ENCODE measurements around the gene SV2A. TPM values are rescaled to one million over a fixed set of nuclear protein-coding genes. Genes with fewer than 3 reads are reported as not detected.
"Not testable (repeated sequence)": the region's sequence is repeated elsewhere in the genome, so short reads cannot be mapped to it uniquely, and the experiment has no call there.

Gene SV2A, protein sequence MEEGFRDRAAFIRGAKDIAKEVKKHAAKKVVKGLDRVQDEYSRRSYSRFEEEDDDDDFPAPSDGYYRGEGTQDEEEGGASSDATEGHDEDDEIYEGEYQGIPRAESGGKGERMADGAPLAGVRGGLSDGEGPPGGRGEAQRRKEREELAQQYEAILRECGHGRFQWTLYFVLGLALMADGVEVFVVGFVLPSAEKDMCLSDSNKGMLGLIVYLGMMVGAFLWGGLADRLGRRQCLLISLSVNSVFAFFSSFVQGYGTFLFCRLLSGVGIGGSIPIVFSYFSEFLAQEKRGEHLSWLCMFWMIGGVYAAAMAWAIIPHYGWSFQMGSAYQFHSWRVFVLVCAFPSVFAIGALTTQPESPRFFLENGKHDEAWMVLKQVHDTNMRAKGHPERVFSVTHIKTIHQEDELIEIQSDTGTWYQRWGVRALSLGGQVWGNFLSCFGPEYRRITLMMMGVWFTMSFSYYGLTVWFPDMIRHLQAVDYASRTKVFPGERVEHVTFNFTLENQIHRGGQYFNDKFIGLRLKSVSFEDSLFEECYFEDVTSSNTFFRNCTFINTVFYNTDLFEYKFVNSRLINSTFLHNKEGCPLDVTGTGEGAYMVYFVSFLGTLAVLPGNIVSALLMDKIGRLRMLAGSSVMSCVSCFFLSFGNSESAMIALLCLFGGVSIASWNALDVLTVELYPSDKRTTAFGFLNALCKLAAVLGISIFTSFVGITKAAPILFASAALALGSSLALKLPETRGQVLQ
- polyA plus RNA-seq, result under 1 TPM; 0.33 to 0.94 (median 0.45) TPM

DNA sequence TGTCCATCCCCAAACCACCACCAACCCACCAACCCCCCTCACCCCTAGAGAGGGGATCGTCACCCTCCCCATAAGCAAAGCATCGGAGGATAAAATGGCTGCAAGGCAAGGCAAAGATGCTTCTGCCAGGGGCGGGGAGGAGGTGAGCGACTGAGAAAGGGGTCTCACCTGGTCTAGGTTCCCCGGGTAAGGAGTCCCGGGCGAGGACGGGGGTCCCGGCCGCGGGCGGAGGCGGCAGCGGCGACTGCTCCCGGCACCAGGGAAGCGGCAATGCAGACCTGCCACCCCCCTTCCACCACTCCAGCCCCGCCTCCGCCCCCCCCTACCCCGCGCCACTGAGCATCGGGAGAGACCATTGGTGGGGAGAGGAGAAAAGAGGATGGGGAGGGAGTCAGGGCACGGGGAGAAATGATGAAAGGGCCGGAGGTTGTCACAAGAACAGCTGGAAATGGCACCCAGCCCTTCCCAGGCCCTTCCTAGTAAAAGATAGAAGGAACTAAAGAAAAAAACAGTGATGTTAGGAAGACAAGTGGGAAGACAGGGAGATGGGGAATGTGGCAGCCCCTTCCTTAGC lies at the start of gene SV2A:
SV2A (minus strand) TSS at position 274 of the 574 bp plus-strand sequence. CDS start 4,004 bp downstream, outside the sequence.
- no peak within 1 kb of the TSS for H3K27ac ChIP-seq (ENCODE audit: low read depth, low read length)

DNA sequence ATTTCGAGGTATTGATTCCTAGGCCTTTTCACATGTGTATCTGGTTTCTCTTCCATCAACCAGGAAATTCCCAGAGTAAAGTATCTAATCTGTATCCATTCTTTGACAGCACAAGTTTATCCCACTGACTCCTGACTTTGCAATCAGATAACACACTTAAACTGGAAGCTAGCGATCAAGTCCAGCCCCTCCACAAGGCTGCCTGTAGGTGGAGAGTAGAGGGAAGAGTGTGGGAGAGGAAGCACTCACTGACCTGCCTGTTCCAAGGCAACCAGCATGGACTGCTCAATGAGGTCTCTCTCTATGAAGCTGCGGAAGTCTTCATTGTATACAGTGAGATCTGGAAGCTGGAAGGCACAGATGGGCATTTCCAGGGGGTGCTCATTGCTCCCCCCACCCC lies 49.4 kb upstream of the SV2A start:
- no peak overlapping the region for H3K27ac ChIP-seq (ENCODE audit: low read depth, low read length)
- WGBS, 3 donors, result 56 to 93% (median 91%) methylated on average over 3 of the region's 3 CpGs

More for the DNA sequence above, at the start of gene SV2A:
- WGBS, 3 donors, result 1% methylated on average over 23 to 24 of the region's 24 CpGs

DNA sequence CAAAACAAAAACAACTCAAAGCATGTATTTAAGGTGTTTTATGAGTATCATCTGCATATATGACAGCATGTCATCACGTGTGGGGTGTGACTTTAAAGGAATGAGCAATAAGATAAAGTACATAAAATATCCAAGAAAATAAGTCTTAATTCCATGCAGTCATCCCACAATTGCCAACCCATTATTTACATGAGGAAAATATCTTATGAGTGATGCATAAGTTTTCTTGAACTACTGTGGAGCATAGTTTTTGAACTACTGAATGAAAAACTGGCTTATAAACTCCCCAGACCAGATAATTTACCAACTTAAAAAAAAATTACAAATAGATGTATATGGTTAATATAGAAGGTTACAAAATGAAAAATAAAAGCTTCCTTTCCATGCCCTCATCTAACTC lies 48.8 kb upstream of the SV2A start:
- WGBS, 3 donors, result 63 to 84% (median 76%) methylated on average over 1 of the region's 1 CpG
- no peak overlapping the region for H3K27ac ChIP-seq (ENCODE audit: low read depth, low read length)

DNA sequence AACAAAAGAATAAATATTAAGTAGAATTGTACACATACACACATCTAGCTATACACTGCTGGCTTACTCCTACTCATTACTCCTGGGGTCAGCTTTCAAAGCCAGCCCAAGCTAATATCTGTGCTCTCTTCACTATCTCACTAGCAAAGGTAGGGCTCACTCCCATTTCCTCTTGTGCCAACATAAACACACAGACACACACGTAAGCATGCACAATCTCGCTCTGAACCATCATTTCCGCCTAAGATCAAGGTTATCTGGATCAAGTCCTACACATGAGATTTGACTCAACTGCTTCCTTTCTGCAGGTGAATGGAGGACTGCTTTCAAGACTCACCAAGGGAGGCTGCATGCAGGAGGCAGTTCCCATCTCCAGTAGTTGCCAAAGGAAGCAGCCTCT lies 47.8 kb upstream of the SV2A start:
- 58 to 95% (median 88%) methylated on average over 3 of the region's 3 CpGs for WGBS, 3 donors
- H3K27ac ChIP-seq (ENCODE audit: low read depth, low read length), result no peak overlapping the region

DNA sequence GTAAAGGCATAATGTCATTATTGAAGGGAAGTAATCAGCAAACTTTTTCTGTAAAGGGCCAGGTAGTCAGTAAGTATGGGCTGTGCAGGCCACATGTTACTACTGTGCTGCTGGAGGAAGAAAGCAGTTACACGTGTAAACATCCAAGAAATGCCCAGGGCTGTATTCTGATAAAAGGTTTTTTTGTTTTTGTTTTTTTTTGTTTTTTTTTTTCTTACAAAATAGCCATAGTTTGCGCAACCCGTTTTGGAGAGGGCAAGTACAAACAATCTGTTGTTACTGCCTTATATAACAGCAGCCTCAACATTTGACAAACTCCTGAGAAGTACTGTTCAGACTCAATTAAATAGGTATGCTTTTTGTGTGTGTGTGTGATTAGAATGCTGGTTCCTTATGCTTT lies 45.7 kb upstream of the SV2A start:
- no peak overlapping the region for H3K27ac ChIP-seq (ENCODE audit: low read depth, low read length)
- WGBS, 3 donors, result 39 to 66% (median 54%) methylated on average over 3 of the region's 3 CpGs

DNA sequence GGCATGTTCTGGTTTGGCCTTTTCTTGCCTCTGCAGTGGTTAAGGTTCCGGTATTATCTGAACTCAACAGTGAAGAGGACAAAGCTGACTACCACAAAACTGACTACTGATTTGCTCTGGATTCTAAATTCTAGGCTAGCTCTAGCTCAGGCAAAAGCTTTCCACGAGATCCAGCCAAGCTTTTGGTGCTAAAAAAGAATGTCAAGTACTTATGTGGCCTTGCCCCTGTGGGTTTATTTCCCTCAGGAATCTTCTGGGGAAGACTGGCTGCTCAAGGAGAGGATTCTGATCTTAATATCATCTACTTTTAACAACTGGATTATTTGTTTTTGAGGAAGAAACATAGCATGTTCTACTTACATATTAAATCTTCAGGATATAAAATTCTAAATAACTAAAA lies 45.1 kb upstream of the SV2A start:
- 70 to 83% (median 74%) methylated on average over 2 of the region's 2 CpGs for WGBS, 3 donors
- H3K27ac ChIP-seq (ENCODE audit: low read depth, low read length), result no peak overlapping the region

DNA sequence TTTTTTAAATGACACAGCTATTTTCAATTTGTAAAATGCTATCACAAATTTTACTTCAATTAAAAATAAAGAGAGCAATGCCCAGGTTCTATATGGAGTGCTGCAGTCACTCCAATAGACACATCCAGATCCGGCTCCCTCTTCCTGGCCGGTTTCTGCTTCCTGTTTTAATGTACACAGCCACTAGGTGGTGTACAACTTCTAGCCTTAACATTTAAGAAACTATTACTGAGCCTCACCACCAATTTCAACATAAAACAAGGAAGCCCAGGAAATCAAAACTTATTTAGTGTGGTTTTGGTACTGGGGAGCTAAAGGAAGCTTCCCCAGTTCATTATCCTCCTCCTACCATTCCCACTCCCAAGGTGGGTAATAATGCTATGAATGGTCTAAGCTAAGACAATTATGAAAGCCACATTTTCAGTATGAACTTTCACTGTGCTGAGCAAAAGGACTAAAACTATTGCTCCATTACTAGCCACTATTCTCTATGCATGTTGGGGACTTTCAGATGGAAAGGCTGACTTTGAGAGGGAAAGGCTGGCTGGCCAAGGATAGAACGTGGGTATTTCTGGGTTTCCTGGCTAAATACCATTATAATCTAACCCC lies 44.5 kb upstream of the SV2A start:
- 11 to 26% (median 16%) methylated on average over 3 of the region's 3 CpGs for WGBS, 3 donors
- H3K27ac ChIP-seq (ENCODE audit: low read depth, low read length), result no peak overlapping the region

DNA sequence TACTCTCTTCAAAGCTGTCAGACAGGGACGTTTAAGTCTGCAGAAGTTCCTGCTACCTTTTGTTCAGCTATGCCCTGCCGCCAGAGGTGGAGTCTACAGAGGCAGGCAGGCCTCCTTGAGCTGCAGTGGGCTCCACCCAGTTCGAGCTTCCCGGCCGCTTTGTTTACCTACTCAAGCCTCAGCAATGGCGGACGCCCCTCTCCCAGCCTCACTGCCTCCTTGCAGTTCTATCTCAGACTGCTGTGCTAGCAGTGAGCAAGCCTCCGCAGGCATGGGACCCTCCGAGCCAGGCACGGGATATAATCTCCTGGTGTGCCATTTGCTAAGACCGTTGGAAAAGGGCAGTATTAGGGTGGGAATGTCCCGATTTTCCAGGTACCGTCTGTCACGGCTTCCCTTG lies 39.9 kb upstream of the SV2A start:
- not testable (repeated sequence) for H3K27ac ChIP-seq (ENCODE audit: low read depth, low read length)
- WGBS, 3 donors, result 97 to 98% (median 97%) methylated on average over 12 to 14 of the region's 14 CpGs

DNA sequence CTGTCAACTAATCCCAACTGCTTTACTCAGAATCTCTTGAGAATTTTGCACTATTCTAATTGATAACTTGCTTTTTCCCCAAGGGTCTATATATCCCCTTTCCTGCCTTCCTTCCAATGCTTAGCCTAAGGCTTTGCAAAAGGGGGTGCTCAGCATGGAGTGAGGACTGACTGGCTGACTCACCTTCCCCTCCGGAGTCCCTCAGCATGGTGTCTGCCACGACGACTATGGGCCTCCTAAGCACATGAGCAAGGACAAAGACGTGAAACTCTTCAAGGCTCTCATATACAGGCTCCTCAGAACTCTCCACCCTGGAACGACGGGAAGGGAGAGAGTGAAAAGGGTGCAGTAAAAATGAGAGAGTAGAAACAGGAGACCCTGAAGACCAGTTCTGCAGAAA lies 32.3 kb upstream of the SV2A start:
- H3K27ac ChIP-seq (ENCODE audit: low read depth, low read length), result no peak overlapping the region
- WGBS, 3 donors, result 75 to 85% (median 81%) methylated on average over 6 of the region's 6 CpGs

DNA sequence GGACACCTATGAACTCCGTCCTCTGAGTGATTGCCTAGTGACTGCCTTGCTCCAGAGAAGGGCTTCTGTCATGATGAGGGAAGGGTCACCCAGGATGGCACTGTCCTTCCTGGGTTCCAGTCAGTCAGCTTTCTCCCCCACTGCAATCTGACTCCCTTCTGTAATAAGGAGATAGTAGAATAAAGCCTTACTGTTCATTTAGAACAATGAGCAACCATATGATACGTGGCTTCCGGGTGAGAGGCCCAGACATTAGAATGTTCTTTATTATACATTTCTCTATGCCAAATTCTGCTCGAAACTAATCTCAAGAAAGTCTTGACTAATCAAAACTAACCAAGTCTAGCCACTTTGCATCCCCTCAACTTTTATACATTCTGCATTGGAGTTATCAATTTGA lies 27.6 kb upstream of the SV2A start:
- no peak overlapping the region for H3K27ac ChIP-seq (ENCODE audit: low read depth, low read length)
- WGBS, 3 donors, result 91 to 97% (median 96%) methylated on average over 4 of the region's 4 CpGs

DNA sequence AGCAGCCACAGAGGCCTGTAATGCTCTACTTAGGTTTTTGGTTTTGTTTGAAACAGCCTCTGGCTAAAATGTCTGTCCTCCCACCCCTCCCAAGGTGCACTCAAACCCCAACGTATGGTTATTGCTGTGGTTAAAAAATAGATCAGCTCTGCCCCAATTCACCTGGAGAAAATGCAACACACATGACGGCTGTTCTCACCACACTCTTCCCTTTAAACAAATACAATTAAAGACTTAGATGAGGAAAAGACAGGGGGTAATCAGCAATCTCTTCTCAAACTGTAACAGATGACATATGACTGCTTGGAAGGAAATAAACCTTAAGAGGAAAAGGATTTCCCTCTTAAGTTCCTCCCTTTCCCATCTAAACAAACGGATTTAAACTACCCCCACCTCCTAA lies 25.2 kb upstream of the SV2A start:
- H3K27ac ChIP-seq (ENCODE audit: low read depth, low read length), result no peak overlapping the region
- 36 to 54% (median 40%) methylated on average over 3 of the region's 3 CpGs for WGBS, 3 donors

DNA sequence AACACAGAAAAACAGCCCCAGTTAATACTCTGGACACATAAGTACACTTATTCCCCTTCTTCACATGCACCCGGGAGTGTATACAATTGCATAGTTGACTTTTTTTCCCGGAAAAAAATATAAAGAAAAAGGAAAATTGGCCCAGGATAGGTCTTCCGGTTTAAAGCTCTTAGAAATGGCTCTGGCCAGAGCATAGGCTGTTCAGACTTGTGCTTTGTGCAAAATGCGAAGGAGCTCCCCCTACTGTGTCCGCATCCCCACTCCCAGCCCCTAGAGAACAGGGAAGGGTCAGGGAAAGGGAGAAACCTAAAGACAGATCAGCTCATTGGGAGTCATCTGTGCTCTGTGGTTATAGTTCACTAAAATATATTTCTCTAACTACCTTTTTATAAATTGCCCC lies 24.6 kb upstream of the SV2A start:
- no peak overlapping the region for H3K27ac ChIP-seq (ENCODE audit: low read depth, low read length)

DNA sequence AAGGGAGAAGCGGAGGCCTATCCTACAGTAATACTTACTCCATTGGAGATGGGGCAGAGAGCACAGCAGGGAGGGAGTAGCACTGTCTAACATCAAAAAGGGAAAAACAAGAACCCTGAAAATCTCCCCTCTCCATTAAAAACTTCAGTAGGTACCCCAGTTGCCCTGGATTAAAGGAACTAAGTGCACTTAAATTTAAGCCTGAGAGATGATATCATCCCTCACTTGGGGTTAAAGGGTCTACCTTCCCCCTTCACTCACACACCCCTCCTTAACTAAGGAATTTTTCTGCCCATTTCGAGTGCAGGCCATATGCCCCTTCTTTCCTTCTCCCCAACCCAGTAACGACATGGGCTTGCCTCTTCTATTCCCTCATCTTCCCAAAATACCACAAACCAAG lies 22.8 kb upstream of the SV2A start:
- 90 to 96% (median 92%) methylated on average over 3 of the region's 3 CpGs for WGBS, 3 donors

More for the DNA sequence above, 24.6 kb upstream of the SV2A start:
- 38 to 47% (median 39%) methylated on average over 5 of the region's 5 CpGs for WGBS, 3 donors

DNA sequence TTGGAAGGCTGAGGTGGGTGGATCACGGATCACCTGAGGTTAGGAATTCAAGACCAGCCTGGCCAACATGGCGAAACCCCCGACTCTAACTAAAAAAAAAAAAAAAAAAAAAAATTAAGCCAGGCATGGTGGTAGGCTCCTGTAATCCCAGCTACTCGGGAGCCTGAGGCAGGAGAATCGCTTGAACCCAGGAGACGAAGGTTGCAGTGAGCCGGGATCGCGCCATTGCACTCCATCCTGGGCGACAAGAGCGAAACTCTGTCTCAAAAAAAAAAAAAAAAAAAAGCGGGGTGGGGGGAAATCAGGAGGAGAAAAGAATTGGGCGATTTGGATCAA lies 21.0 kb upstream of the SV2A start:
- WGBS, 3 donors, result 47 to 59% (median 50%) methylated on average over 11 to 13 of the region's 13 CpGs
- not testable (repeated sequence) for H3K27ac ChIP-seq (ENCODE audit: low read depth, low read length)

More for the DNA sequence above, 22.8 kb upstream of the SV2A start:
- H3K27ac ChIP-seq (ENCODE audit: low read depth, low read length), result no peak overlapping the region

DNA sequence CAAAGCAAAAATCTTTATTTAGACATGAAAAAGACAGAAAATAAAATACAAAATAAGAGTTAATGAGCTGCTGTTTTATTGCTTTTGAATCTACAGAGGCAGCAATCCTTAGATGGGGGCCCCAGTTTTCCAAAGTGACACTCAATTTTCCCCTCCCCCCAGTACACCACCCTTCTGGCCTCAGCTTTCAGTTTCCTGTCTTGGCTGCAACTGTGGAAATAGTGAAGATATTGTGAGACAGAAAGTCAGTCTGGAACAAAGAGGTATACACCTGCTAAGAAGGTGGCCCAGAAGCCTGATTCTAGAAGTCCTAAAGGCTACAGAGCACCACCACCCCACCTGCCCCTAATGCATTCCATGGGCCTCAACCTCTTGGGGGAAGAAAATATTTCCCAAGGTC lies 20.1 kb upstream of the SV2A start:
- no peak overlapping the region for H3K27ac ChIP-seq (ENCODE audit: low read depth, low read length)

DNA sequence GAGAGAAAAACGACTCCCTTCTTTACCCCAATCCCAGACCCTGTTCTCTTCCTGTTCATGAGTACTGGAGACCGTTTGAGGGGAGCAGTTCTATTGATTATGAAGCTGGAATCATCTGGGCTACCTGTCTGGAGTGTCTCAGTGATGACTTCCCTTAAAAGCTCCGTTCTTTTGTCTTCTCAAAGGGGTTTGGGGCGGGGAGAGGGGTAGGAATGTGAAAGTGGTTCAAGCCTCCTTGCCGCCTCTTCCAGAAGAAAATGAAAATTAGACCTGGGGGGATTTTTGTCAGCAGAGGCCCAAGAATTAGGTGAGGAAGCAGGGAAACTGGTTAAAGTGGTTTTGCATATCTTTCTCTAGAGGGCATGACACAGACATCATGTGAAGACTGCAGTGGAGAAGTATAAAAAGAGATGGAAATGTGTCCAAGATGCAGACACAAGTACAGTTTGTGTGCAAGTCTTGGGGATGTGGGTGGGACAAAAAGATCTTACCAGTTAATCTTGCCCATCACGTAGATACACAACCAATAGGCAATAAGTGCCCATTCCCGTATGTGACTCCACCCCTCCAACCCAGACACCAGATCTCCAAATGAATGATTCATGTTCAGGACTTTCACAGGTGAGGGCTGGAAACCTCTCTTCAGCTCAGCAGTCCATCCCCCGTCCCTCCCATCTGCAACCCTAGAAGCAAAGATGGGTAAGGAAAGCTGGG lies 19.5 kb upstream of the SV2A start:
- H3K27ac ChIP-seq (ENCODE audit: low read depth, low read length), result no peak overlapping the region
- WGBS, 3 donors, result 14 to 46% (median 37%) methylated on average over 8 of the region's 8 CpGs

DNA sequence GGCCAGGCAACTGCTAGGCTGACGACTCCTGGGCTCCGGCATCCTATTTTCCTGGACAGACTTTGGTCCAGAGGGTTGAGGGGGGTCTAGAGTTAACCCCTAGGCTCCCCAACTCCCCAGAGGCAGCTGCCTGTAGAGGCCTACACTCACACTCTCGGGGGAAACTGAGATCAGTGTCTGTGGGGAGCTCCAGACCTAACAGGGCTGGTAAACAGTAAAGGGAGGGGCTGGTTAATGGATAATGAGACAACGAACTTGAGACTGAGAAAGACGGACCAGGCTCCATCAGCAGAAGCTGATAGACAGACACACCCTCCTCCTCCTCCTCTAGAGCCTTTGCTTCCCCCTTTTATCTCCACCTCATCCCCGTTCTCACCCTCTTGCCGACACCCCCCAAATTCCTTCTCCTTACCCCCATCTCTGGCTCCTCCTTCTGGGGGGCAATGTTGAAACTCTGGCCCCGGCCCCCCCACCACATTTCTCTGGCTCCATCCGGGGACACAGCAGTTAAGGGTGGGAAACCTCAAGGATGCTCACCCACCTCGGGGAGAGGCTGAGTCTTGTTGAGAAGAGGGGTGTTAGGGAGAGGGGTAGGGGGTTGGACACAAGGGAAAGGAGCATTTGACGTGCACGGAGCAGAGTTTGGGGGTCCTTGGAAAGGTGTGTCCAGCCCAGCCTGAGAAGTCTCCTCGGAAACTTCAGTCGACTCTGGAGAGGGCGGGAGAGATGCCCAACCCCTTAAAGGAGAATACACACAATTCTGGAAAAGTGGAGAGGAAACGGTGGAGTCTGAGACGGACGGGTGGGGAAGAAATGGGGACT lies 18.7 kb upstream of the SV2A start, which contains the start of gene MTMR11:
MTMR11 (minus strand) TSS at position 710 of the 822 bp plus-strand sequence; CDS start at position 478, 232 bp downstream.
- 20 to 45% (median 39%) methylated on average over 18 of the region's 18 CpGs for WGBS, 3 donors
- H3K27ac ChIP-seq (ENCODE audit: low read depth, low read length), result no peak within 1 kb of the TSS

DNA sequence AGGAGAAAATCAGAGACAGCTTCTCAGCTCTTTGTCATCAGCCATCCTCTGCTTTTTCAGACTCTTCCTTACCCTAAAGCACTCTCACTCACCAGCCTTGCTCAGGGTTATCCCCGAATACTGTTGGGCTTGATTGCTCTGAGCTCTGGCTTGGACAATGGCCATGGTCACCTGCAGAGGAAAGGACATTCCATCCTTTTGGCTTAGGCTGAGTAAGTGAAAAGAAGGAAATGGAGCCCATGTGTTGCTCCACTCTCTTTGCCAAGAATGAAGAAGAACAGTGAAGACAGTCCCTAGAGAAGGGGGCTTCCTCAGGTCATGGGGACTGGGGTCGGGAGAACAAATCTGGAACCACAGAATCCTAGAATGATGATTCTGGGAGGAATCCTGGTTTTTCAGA lies 16.7 kb upstream of the SV2A start:
- H3K27ac ChIP-seq (ENCODE audit: low read depth, low read length), result no peak overlapping the region
- 44 to 65% (median 62%) methylated on average over 2 of the region's 2 CpGs for WGBS, 3 donors

Measured in adipose tissue (tissue), 3 donors.